ENCODE measurements around the gene PAQR5. TPM values are rescaled to one million over a fixed set of nuclear protein-coding genes. Genes with fewer than 3 reads are reported as not detected.

PAQR5 gene
- total and polyA plus RNA-seq, 9 of the 15 experiments (the other 6 are each of a cell fraction or from before 2014, with no cell fraction given) = 0.04 to 0.08 TPM; not detected in 7

- ATAC-seq = no peak
- ChIA-PET POLR2A (no interaction called here), CTCF (ENCODE audit: low intra/inter-chr PET ratio) (no interaction called here)
- Histone ChIP-seq H3K79me2 (ENCODE audit: control insufficient read depth, insufficient read depth, low read length) (no peaks in the 10 kb centered on the region), H3K9me3 (replicated peaks; ENCODE audit: control insufficient read depth, insufficient read depth, low read depth, low read length) (no peaks in the 10 kb centered on the region), H4K20me1 (replicated peaks; ENCODE audit: control insufficient read depth, insufficient read depth, low read length) (no peaks in the 10 kb centered on the region), H3K27me3 (ENCODE audit: control insufficient read depth in 2 of 2, insufficient read depth in 2 of 2, low read length in 2 of 2) (peaks cover 16 to 17% of the 10 kb centered on the region in 2 experiments; a peak in 4 of 5 replicates), H3K9me1 (ENCODE audit: control insufficient read depth, insufficient read depth, low read length) (no peaks in the 10 kb centered on the region), H2AFZ (ENCODE audit: low read depth, low read length) (no peak overlapping the region), H3K9ac (ENCODE audit: insufficient read depth in 1 of 2, low read depth in 2 of 2, low read length in 2 of 2) (no peak overlapping the region), H3K4me1 (replicated peaks in 1 of 2; ENCODE audit: control insufficient read depth in 2 of 2, insufficient read depth in 2 of 2, low read length in 2 of 2) (no peaks in the 10 kb centered on the region), H3K4me3 (no peak overlapping the region), H3K27ac (ENCODE audit: extremely low read depth, low read depth, low read length) (no peak overlapping the region), H3K36me3 (ENCODE audit: control insufficient read depth, insufficient read depth, low read length) (no peaks in the 10 kb centered on the region), H3K4me2 (ENCODE audit: insufficient read depth, low read length) (no peak overlapping the region)
- 10% methylated on average over 7 of the region's 7 CpGs for WGBS (ENCODE audit: insufficient coverage, low coverage, missing lambda C conversion rate)
- intact Hi-C loops (cut with micrococcal nuclease) (no loop called here), in situ Hi-C loops (cut with MboI) (no loop called here)
- BruUV-seq (replicated peaks) = no TSS peak
- DNase-seq (ENCODE audit: extremely low read depth in 1 of 4, low spot score in 3 of 4) = no peak
- no peak for FAIRE-seq
- no peak for TF ChIP-seq GABPB1 (CRISPR knock-in tag; IDR thresholded peaks at IDR 0.05)
- no peak for TF ChIP-seq ZNF41 (CRISPR knock-in tag; conservative IDR thresholded peaks at IDR 0.05)
- no peak for TF ChIP-seq YY1 (IDR thresholded peaks at IDR 0.05; ENCODE audit: borderline replicate concordance in 1 of 3, control insufficient read depth in 1 of 3, extremely low read depth in 1 of 3, insufficient read depth in 3 of 3, insufficient read length in 1 of 3, insufficient replicate concordance in 2 of 3, low read depth in 1 of 3, low read length in 2 of 3)
- TF ChIP-seq PCBP1 (IDR thresholded peaks at IDR 0.05; ENCODE audit: low read depth, low read length, poor library complexity, severe bottlenecking) = no peak
- no peak for TF ChIP-seq GTF2A2 (tag; IDR thresholded peaks at IDR 0.05)
- TF ChIP-seq KDM4B (IDR thresholded peaks at IDR 0.05; ENCODE audit: borderline replicate concordance in 2 of 2, low read depth in 1 of 2) = no peak
- TF ChIP-seq RBM17 (IDR thresholded peaks at IDR 0.05; ENCODE audit: borderline replicate concordance, low read depth, low read length) = no peak
- TF ChIP-seq CREB1 (IDR thresholded peaks at IDR 0.05) = no peak
- TF ChIP-seq CREB1 (CRISPR knock-in tag; IDR thresholded peaks at IDR 0.05) = no peak
- no peak for TF ChIP-seq GTF2E2 (tag; IDR thresholded peaks at IDR 0.05)
- TF ChIP-seq HOMEZ (CRISPR knock-in tag; IDR thresholded peaks at IDR 0.05) = no peak
- TF ChIP-seq ZNF398 (CRISPR knock-in tag; IDR thresholded peaks at IDR 0.05) = no peak
- TF ChIP-seq ZNF512 (tag; IDR thresholded peaks at IDR 0.05) = no peak
- no peak for TF ChIP-seq ZNF79 (CRISPR knock-in tag; IDR thresholded peaks at IDR 0.05; ENCODE audit: low read depth)
- TF ChIP-seq ZSCAN32 (CRISPR knock-in tag; IDR thresholded peaks at IDR 0.05) = no peak
- no peak for TF ChIP-seq ZEB2 (IDR thresholded peaks at IDR 0.05)
- no peak for TF ChIP-seq NR2C2 (CRISPR knock-in tag; IDR thresholded peaks at IDR 0.05)
- TF ChIP-seq NR2C2 (tag; IDR thresholded peaks at IDR 0.05) = no peak
Measured at GRCh38 chr15:69340243-69340900, 41.7 kb downstream of the PAQR5 start.
